Measurements from ENCODE around the gene LIPC. TPM values are rescaled to one million over a fixed set of nuclear protein-coding genes. Genes with fewer than 3 reads are reported as not detected.

The LIPC gene
- total RNA-seq, 1 experiment from 2014 or later, result not detected

- in situ Hi-C loops (cut with HindIII; ENCODE audit: low pct_unique_long_range_greater_than_20kb, low sequenced_read_pairs), result no loop called here
Measured at GRCh38 chr15:58608711-58609110, 176.9 kb downstream of the LIPC start.

GRCh38 chr15:58611731-58612676 is 180.2 kb downstream of the LIPC start:
- in situ Hi-C loops (cut with HindIII; ENCODE audit: low pct_unique_long_range_greater_than_20kb, low sequenced_read_pairs), result no loop called here
- no peak for DNase-seq (ENCODE audit: low read depth, low spot score)

More at GRCh38 chr15:58608711-58609110, 176.9 kb downstream of the LIPC start:
- DNase-seq (ENCODE audit: low read depth, low spot score), result no peak

- in situ Hi-C loops (cut with HindIII; ENCODE audit: low pct_unique_long_range_greater_than_20kb, low sequenced_read_pairs), result no loop called here
- no peak for DNase-seq (ENCODE audit: low read depth, low spot score)
Measured at GRCh38 chr15:58616171-58616570, 184.4 kb downstream of the LIPC start.

Small RNAs within 50 kb of the gene (small RNA-seq; reads per million reads assigned to genes)
- 0 reads per million in 2 experiments for gene AC084781.2
